C4-2B (cell line): ENCODE measurements around the gene HPS3.

ENCODE experiments used
- H3K27ac ChIP-seq: fragments of 450-650 bp; 2 replicates; pipeline ENCODE4 v1.5.1; 2017
- ZFX ChIP-seq: fragments of 450-650 bp; IDR thresholded peaks from 2 replicates; pipeline ENCODE4 v1.6.1; 2017
- TF ChIP-seq, protein P1 (sequence below): fragments of 450-650 bp; conservative IDR thresholded peaks from 2 replicates; pipeline ENCODE4 v1.5.1; 2017; ENCODE audit warnings: mild to moderate bottlenecking

Gene HPS3, protein sequence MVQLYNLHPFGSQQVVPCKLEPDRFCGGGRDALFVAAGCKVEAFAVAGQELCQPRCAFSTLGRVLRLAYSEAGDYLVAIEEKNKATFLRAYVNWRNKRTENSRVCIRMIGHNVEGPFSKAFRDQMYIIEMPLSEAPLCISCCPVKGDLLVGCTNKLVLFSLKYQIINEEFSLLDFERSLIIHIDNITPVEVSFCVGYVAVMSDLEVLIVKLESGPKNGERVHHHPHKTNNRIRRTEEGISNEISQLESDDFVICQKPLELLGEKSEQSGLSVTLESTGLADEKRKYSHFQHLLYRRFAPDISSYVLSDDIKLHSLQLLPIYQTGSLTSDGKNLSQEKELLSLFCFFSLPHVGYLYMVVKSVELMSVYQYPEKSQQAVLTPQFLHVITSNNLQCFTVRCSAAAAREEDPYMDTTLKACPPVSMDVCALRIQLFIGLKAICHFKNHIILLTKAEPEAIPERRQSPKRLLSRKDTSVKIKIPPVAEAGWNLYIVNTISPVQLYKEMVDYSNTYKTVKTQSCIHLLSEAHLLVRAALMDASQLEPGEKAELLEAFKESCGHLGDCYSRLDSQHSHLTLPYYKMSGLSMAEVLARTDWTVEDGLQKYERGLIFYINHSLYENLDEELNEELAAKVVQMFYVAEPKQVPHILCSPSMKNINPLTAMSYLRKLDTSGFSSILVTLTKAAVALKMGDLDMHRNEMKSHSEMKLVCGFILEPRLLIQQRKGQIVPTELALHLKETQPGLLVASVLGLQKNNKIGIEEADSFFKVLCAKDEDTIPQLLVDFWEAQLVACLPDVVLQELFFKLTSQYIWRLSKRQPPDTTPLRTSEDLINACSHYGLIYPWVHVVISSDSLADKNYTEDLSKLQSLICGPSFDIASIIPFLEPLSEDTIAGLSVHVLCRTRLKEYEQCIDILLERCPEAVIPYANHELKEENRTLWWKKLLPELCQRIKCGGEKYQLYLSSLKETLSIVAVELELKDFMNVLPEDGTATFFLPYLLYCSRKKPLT

DNA sequence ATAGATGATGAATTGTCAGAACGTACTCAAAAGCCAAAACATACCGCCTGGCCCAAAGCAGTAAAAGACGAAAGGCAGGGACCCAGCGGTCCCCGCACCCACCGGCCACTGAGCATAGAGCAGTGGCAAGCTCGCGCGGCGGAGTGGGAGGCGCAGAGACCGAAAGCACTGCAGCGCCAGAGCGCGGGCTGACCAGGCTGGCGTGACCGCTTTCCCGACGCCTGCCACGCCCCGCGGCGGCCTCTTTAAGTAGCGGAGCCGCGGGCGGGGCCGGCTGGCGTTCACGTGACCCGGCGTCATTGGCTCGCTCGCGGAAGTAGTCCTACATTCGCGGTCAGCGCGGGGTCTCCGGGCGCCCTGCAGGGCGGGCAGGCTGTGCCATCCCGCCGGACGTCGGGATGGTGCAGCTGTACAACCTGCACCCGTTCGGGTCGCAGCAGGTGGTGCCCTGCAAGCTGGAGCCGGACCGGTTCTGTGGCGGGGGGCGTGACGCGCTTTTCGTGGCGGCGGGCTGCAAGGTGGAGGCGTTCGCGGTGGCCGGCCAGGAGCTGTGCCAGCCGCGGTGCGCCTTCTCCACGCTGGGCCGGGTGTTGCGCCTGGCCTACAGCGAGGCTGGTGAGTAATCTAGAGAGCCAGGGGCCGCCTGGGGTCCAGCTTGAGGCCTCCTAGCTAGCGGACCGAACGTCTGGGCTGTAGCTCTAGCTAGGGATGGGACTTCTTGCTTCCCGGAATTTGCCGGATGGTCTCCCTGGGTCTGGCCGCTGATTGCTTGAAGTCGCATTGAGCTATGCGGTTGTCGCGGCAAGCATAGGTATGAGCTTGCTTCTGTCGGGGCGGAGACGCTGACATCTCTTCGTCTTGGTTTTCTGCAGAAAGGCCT is at the start of gene HPS3:
Gene HPS3, plus strand, starts transcription at position 313 of the 880 bp plus-strand sequence. Its CDS starts 86 bp downstream, at position 399.
- H3K27ac ChIP-seq, result peak within 1 kb of the TSS; percentile 81
- TF ChIP-seq, protein P1, sequence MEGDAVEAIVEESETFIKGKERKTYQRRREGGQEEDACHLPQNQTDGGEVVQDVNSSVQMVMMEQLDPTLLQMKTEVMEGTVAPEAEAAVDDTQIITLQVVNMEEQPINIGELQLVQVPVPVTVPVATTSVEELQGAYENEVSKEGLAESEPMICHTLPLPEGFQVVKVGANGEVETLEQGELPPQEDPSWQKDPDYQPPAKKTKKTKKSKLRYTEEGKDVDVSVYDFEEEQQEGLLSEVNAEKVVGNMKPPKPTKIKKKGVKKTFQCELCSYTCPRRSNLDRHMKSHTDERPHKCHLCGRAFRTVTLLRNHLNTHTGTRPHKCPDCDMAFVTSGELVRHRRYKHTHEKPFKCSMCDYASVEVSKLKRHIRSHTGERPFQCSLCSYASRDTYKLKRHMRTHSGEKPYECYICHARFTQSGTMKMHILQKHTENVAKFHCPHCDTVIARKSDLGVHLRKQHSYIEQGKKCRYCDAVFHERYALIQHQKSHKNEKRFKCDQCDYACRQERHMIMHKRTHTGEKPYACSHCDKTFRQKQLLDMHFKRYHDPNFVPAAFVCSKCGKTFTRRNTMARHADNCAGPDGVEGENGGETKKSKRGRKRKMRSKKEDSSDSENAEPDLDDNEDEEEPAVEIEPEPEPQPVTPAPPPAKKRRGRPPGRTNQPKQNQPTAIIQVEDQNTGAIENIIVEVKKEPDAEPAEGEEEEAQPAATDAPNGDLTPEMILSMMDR, result no peak
- TF ChIP-seq ZFX, result peak; percentile 78

DNA sequence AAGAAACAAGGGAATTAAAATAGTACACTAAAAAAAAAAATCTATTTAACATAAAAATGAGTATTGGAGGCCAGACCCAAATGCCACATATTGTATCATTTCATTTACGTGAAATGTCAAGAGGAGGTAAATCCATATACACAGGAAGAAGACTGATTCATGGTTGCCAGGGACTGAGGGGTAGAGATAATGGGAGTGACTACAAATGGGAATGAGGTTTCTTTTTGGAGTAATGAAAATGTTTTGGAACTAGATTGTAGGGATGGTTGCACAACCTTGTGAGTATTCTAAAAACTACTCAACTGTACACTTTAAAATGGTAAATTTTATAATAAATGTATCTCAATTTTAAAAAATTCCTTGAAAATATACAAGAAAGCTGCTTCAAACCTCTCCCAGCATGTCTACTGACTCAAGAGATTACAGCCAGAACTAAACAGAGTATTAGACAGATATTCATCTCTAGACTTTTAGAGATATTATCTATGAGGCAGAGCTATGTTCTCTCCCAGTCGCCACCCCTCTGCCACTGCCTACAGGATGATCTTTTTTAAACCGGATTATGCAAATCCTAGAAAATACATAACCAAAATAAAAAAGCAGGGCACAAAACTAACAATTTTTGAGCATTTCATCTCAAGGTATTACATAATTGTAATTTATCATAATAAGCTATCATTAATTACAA is 49.3 kb upstream of the HPS3 start:
- TF ChIP-seq, protein P1, result no peak
- no peak for TF ChIP-seq ZFX
- H3K27ac ChIP-seq, result no peak overlapping the region

DNA sequence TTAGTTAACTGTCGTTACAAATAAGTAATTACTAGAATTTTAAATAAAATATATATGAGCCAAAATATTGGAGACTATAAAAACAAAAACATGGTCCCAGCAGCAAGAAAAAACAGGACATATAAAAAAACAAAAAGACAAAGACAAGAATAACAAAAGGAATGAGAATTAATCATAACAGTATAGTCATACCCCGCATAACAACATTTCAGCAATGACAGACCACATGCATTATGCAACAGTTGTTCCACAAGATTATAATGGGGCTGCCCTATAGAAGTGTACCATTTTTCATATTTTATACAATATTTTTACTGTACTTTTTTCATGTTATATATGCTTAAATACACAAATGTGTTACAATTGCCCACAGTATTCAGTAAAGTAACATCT is 48.7 kb upstream of the HPS3 start:
- no peak overlapping the region for H3K27ac ChIP-seq
- no peak for TF ChIP-seq ZFX
- TF ChIP-seq, protein P1, result no peak

DNA sequence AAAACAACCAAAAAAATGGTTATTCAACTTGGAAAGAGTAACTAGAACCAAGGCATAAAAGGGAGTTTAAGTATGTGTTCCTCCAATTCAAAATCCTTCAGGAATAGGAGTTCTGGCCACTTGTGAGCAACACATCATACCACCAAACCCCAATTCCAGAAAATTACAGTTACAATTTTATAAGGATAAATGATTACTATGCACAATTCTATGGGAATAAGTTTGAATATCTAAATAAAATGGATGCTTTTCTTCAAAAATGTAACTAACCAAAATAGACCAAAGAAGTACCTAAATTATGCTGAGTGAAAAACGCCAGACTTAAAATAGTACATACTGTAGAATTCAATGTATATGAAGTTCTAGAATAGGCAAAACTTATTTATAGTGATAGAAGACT is 47.7 kb upstream of the HPS3 start:
- no peak for TF ChIP-seq ZFX
- TF ChIP-seq, protein P1, result no peak
- no peak overlapping the region for H3K27ac ChIP-seq

DNA sequence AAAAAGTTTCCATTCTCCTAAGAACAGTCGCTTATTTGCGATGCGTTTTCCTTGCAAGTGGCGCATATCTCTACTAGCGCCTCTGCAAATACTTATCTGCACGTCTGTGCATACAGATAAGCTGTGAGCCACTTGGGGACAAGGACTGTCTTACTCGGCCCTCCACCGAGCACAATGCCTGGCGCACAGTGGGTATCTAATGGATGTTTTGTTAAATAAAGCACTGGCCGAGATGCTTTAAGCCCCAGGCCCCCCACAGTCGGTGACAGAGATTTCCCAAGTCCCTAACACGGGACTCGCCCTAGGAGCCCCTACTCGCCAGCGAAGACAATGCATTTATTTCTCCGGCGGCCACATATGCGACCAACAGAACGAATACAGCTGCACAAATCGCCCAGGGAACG is 43.6 kb upstream of the HPS3 start:
- peak overlapping the region; percentile 84 for H3K27ac ChIP-seq
- TF ChIP-seq, protein P1, result no peak
- no peak for TF ChIP-seq ZFX

DNA sequence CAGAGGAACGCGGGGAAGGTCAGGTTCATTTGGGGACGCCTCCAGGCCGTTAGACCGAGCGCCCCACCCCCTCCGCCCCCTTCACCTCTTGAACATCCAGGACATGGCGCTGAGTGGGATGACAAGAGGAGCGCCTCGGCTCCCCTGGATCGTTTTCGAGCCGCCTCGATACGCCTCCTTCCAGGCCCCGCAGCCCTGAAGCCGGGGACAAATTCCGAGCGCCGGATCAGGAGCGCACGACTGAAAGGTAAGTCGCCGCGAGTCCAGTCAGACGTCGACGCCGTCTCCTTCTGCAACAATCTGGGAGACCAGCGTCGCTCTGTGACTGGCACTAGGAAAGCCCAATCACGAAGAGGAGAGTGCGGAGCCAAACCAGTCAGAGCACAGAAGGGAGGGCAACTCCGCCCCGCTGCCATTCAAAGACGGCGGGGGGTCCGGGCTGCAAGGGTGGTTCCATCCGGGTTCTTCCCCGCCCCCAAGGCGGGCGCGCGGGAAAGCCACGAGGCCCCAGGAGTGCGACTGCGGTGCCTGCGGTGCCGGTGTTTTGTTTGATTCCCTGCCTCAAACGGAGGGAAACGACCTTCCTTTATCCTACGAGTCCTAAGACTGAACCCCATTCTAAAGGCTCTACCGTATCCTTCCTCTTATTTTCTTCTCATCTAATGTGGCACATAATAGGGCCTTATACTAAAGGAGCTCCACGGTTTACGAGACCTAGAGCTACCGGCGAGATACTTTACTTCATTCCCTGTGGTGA is 43.0 kb upstream of the HPS3 start, which contains the start of gene HLTF:
Gene HLTF, minus strand, starts transcription at position 302 of the 757 bp plus-strand sequence. Its CDS starts 197 bp downstream, at position 105.
- peak within 1 kb of the TSS; percentile 84 for H3K27ac ChIP-seq
- TF ChIP-seq, protein P1, result no peak
- TF ChIP-seq ZFX, result peak; percentile 30; the same call in 1 of the 2 replicates
